K562 (cell line): ENCODE measurements around the gene PRR5. TPM values are rescaled to one million over a fixed set of nuclear protein-coding genes. Genes with fewer than 3 reads are reported as not detected.

Source experiments
- ATAC-seq: fragments of 200-7000 bp; cut with Tn5 transposase; 3 replicates; pipeline ENCODE4 v1.9.1; 2020; ENCODE audit warnings: moderate library complexity
- BruUV-seq: library from RNA; stranded (reverse); fragments of 400-500 nt; replicated peaks from 2 replicates; lab custom pipeline; 2021; lab: Mats Ljungman, UMichigan
- CTCF ChIA-PET: fragments of 300-600 bp; formaldehyde crosslinking; extraction: SDS; loops from one replicate; lab custom pipeline; 2021; ENCODE audit warnings: low intra/inter-chr PET ratio; lab: Yijun Ruan, JAX
- POLR2A ChIA-PET: fragments of 300-600, 350-650 bp; sonication (Branson Sonifier 250); formaldehyde crosslinking; extraction: SDS; loops from one replicate; lab custom pipeline; 2021; ENCODE audit warnings: antibody characterized with exemption, inconsistent platforms; lab: Yijun Ruan, JAX
- DNase-seq, 4 experiments: peaks; one replicate each; pipeline versions ENCODE4 v3.0.0 to v3.0.0-alpha.2; 2011 to 2018; ENCODE audit warnings: low spot score in 3 of 4, mixed read lengths in 3 of 4; ENCODE audit errors: extremely low read depth in 1 of 4
- FAIRE-seq: peaks from 2 replicates; lab custom pipeline; 2011; peaks lifted over from hg19 to GRCh38; lab: Jason Lieb, UNC
- H2AFZ ChIP-seq: 2 replicates; pipeline ENCODE4 v1.6.0; 2011; ENCODE audit warnings: low read depth, low read length, control low read depth, inconsistent platforms
- H3K27ac ChIP-seq: fragments of 200-600 bp; 3 replicates; pipeline ENCODE4 v1.8.0; 2011; ENCODE audit warnings: low read depth, mild to moderate bottlenecking, control low read depth, inconsistent platforms, low read length, moderate library complexity, mixed read lengths; ENCODE audit errors: extremely low read depth
- H3K27me3 ChIP-seq, 2 experiments: fragments of 300-600 bp in 1 of 2; 2 replicates in 1 of 2; 3 replicates in 1 of 2; pipeline versions ENCODE4 v1.6.0 to v1.8.0; 2011; ENCODE audit warnings: inconsistent platforms in 2 of 2, low read length in 2 of 2, mild to moderate bottlenecking in 1 of 2, mixed read lengths in 1 of 2, moderate library complexity in 1 of 2; ENCODE audit not compliant: control insufficient read depth in 2 of 2, insufficient read depth in 2 of 2
- H3K36me3 ChIP-seq: fragments of 300-600 bp; 3 replicates; pipeline ENCODE4 v1.8.0; 2011; ENCODE audit warnings: mild to moderate bottlenecking, low read length, inconsistent platforms; ENCODE audit not compliant: control insufficient read depth, insufficient read depth
- H3K4me1 ChIP-seq, 2 experiments: fragments of 200-600 bp in 1 of 2; replicated peaks in 1 of 2; 2 replicates in 1 of 2; 3 replicates in 1 of 2; pipeline versions ENCODE4 v1.5.1 to v1.8.0; 2011; ENCODE audit warnings: inconsistent platforms in 2 of 2, low read length in 2 of 2, mild to moderate bottlenecking in 1 of 2, mixed read lengths in 1 of 2, moderate library complexity in 1 of 2; ENCODE audit not compliant: control insufficient read depth in 2 of 2, insufficient read depth in 2 of 2
- H3K4me2 ChIP-seq: 2 replicates; pipeline ENCODE4 v1.6.1; 2011; ENCODE audit warnings: low read length, control low read depth, inconsistent platforms, mixed read lengths; ENCODE audit not compliant: insufficient read depth
- H3K4me3 ChIP-seq: fragments of 200-600 bp; sonication (generic), shearing (Covaris generic); 2 replicates; pipeline ENCODE4 v1.5.1; 2016; ENCODE audit warnings: control low read depth, inconsistent platforms
- H3K79me2 ChIP-seq: fragments of 200-600 bp; 3 replicates; pipeline ENCODE4 v1.8.0; 2011; ENCODE audit warnings: low read length, inconsistent platforms; ENCODE audit not compliant: control insufficient read depth, insufficient read depth
- H3K9ac ChIP-seq, 2 experiments: 2 replicates each; pipeline versions ENCODE4 v1.6.0 to v1.6.1; 2011; ENCODE audit warnings: low read depth in 2 of 2, low read length in 2 of 2, control low read depth in 1 of 2, inconsistent platforms in 1 of 2, mild to moderate bottlenecking in 1 of 2, mixed read lengths in 1 of 2; ENCODE audit not compliant: insufficient read depth in 1 of 2
- H3K9me1 ChIP-seq: one replicate; pipeline ENCODE4 v1.6.0; 2011; ENCODE audit warnings: inconsistent platforms, mild to moderate bottlenecking, low read length, moderate library complexity; ENCODE audit not compliant: control insufficient read depth, insufficient read depth
- H3K9me3 ChIP-seq: replicated peaks from 2 replicates; pipeline ENCODE4 v1.5.1; 2011; ENCODE audit warnings: low read depth, low read length, inconsistent platforms; ENCODE audit not compliant: control insufficient read depth, insufficient read depth
- H4K20me1 ChIP-seq: replicated peaks from 2 replicates; pipeline ENCODE4 v1.6.1; 2011; ENCODE audit warnings: low read length, inconsistent platforms, mixed read lengths; ENCODE audit not compliant: control insufficient read depth, insufficient read depth
- CREB1 ChIP-seq, 2 experiments: sonication (generic) in 1 of 2; formaldehyde crosslinking in 1 of 2; IDR thresholded peaks; 2 replicates each; pipeline versions ENCODE4 v1.6.1 to v1.8.0; 2012 to 2022; ENCODE audit warnings: inconsistent platforms in 1 of 2, mild to moderate bottlenecking in 1 of 2, missing genetic modification reagents in 1 of 2, moderate library complexity in 1 of 2
- ETV1 ChIP-seq: fragments of 450-650 bp; conservative IDR thresholded peaks from 2 replicates; pipeline ENCODE4 v1.6.1; 2016; ENCODE audit warnings: missing genetic modification characterization, control low read depth, low read depth, missing compliant biosample characterization
- MTF1 ChIP-seq: fragments of 250-450 bp; sonication (Bioruptor Pico); IDR thresholded peaks from 2 replicates; pipeline ENCODE4 v1.9.0; 2021; ENCODE audit warnings: moderate library complexity, mild to moderate bottlenecking, inconsistent platforms, borderline replicate concordance
- POLR2G ChIP-seq: fragments of 200-400 bp; formaldehyde crosslinking; IDR thresholded peaks from 2 replicates; pipeline ENCODE4 v1.6.1; 2017; ENCODE audit warnings: low read depth, mild to moderate bottlenecking, antibody characterized with exemption, low read length, moderate library complexity
- RBM22 ChIP-seq: fragments of 200-400 bp; formaldehyde crosslinking; IDR thresholded peaks from 2 replicates; pipeline ENCODE4 v1.6.1; 2018; ENCODE audit warnings: low read length, low read depth; ENCODE audit not compliant: poor library complexity, severe bottlenecking
- RNF2 ChIP-seq: sonication (generic); IDR thresholded peaks from 2 replicates; pipeline ENCODE4 v1.6.1; 2016
- SMAD2 ChIP-seq: fragments of 150-350 bp; IDR thresholded peaks from 2 replicates; pipeline ENCODE4 v1.6.1; 2014; ENCODE audit warnings: low read depth, mild to moderate bottlenecking, low read length
- ZEB2 ChIP-seq: fragments of 450-650 bp; IDR thresholded peaks from 2 replicates; pipeline ENCODE4 v1.6.1; 2016
- whole genome bisulfite sequencing: fragments of 100-300 bp; shearing (Covaris generic); methylation state at CpG from one replicate; pipeline ENCODE4 v1.1.6; 2016; ENCODE audit warnings: low coverage, mixed read lengths; ENCODE audit not compliant: insufficient coverage; ENCODE audit errors: missing lambda C conversion rate; 5-methylcytosine and 5-hydroxymethylcytosine counted together
- in situ Hi-C: fragments of 300-500 bp; cut with MboI; formaldehyde crosslinking; loops from 4 replicates; pipeline ENCODE4 v1.15.0; 2018; ENCODE audit warnings: inconsistent platforms, mixed read lengths
- intact Hi-C: fragments of 100-400 bp; cut with micrococcal nuclease; formaldehyde crosslinking; loops from 2 replicates; pipeline ENCODE4 v1.14.2; 2022
- polyA plus RNA-seq, 8 experiments: library from polyadenylated mRNA; depleted of rRNA in 4 of 8; stranded (reverse) in 5 of 8; unstranded in 3 of 8; fragments of >200 nt; fragmentation: Nextera tagmentation in 2 of 8; fragmentation: Illumina TruSeq in 1 of 8; extraction: Ambion mirVana in 2 of 8; extraction: Trizol in 1 of 8; gene quantifications; 2 replicates each; pipeline versions ENCODE4 v1.2.1 to v1.2.3, GENCODE V29; 2011 to 2014; ENCODE audit warnings: inconsistent platforms in 1 of 8, missing spikeins in 1 of 8
- total RNA-seq, 7 experiments: library from RNA; depleted of rRNA in 6 of 7; stranded (reverse); fragments of >200 nt in 6 of 7; fragmentation: Illumina TruSeq in 2 of 7; extraction: Trizol in 2 of 7; gene quantifications; 2 replicates each; pipeline versions ENCODE4 v1.2.1 to v1.2.3, GENCODE V29; 2011 to 2021; ENCODE audit warnings: low replicate concordance in 1 of 7

Gene PRR5
- total and polyA plus RNA-seq, 9 of the 15 experiments (the other 6 are each of a cell fraction or from before 2014, with no cell fraction given), result 0.13 to 21.0 (median 7.5) TPM

GRCh38 chr22:44730490-44731356 is 28.7 kb downstream of the PRR5 start (continued):
- TF ChIP-seq RBM22 (no peak), RNF2 (no peak), SMAD2 (no peak)

GRCh38 chr22:44731357-44731970 is 29.5 kb downstream of the PRR5 start:
- no peaks in the 10 kb centered on the region for H3K9me1 ChIP-seq
- TF ChIP-seq MTF1, result no peak
- TF ChIP-seq ZEB2, result peak; percentile 7; the same call in 1 of the 2 replicates
- TF ChIP-seq POLR2G, result peak; percentile 20; the same call in 1 of the 2 replicates
- TF ChIP-seq CREB1 (IDR thresholded peaks at IDR 0.05), result no peak
- TF ChIP-seq CREB1 (CRISPR knock-in tag; IDR thresholded peaks at IDR 0.05), result no peak
- no peak for TF ChIP-seq ETV1 (tag)
- TF ChIP-seq, all 486 proteins: peak for 2
- H3K4me3 ChIP-seq, result no peak overlapping the region
- DNase-seq (no peak), FAIRE-seq (no peak), ATAC-seq (no peak)
- no TSS peak for BruUV-seq
- H3K27ac ChIP-seq, result no peak overlapping the region
- 100% methylated on average over 2 of the region's 7 CpGs for WGBS
- in situ Hi-C loops (no loop called here), intact Hi-C loops (no loop called here)
- H3K79me2 ChIP-seq, result no peaks in the 10 kb centered on the region
- POLR2A ChIA-PET, result interaction anchor here (0.6 kb wide), 2 partner anchors 46 to 333 kb away, joined by 3 read pairs; no protein-coding TSS in a partner anchor
- no peaks in the 10 kb centered on the region; the same call in 2 of the 3 replicates for H3K36me3 ChIP-seq
- H4K20me1 ChIP-seq, result peaks cover 13% of the 10 kb centered on the region
- H3K9me3 ChIP-seq, result no peaks in the 10 kb centered on the region
- H3K9ac ChIP-seq, result no peak overlapping the region
- no peak overlapping the region for H2AFZ ChIP-seq
- peaks cover 0 to 26% of the 10 kb centered on the region in 2 experiments; a peak in 2 of 5 replicates for H3K4me1 ChIP-seq
- CTCF ChIA-PET, result no interaction called here
- H3K27me3 ChIP-seq, result no peaks in the 10 kb centered on the region
- H3K4me2 ChIP-seq, result no peak overlapping the region
